Testis (tissue), 3 donors: ENCODE measurements around the gene RBL2. TPM values are rescaled to one million over a fixed set of nuclear protein-coding genes. Genes with fewer than 3 reads are reported as not detected.
"Not testable (repeated sequence)": the region's sequence is repeated elsewhere in the genome, so short reads cannot be mapped to it uniquely, and the experiment has no call there.

Experiments used
- DNase-seq: peaks from one replicate; pipeline ENCODE4 v3.0.0-alpha.2; 2019
- H3K27ac ChIP-seq, 2 donors: fragments of 200-600 bp; sonication (generic); one replicate each; pipeline ENCODE4 v1.5.1; 2019
- H3K27me3 ChIP-seq: fragments of 200-600 bp; sonication (generic); one replicate; pipeline ENCODE4 v1.5.1; 2019
- H3K36me3 ChIP-seq: fragments of 200-600 bp; sonication (generic); one replicate; pipeline ENCODE4 v1.5.1; 2017; ENCODE audit warnings: low read depth; ENCODE audit errors: missing control alignments
- H3K4me1 ChIP-seq: fragments of 200-600 bp; sonication (generic); one replicate; pipeline ENCODE4 v1.5.1; 2019
- H3K4me3 ChIP-seq, 2 donors: fragments of 200-600 bp; sonication (generic); one replicate each; pipeline ENCODE4 v1.5.1; 2017 to 2019
- H3K9me3 ChIP-seq: fragments of 200-600 bp; sonication (generic); one replicate; pipeline ENCODE4 v1.5.1; 2017
- POLR2A ChIP-seq: fragments of 450-650 bp; IDR thresholded peaks from one replicate; pipeline ENCODE4 v1.6.1; 2017; ENCODE audit warnings: antibody characterized with exemption, mild to moderate bottlenecking, moderate library complexity
- WGBS, 2 donors: methylation state at CpG; one replicate each; pipeline ENCODE4 v1.1.5; 2018; 5-methylcytosine and 5-hydroxymethylcytosine counted together
- intact Hi-C: fragments of 100-400 bp; cut with DNase I; formaldehyde crosslinking; loops from one replicate; pipeline ENCODE4 v1.15.1; 2023; ENCODE audit warnings: low total_unique reads
- polyA plus RNA-seq: library from polyadenylated mRNA; stranded (reverse); fragments of 350-450 nt; fragmentation: Illumina TruSeq; extraction: RNeasy Lipid Tissue Mini Kit (QIAGEN cat#74804); gene quantifications from one replicate; pipeline ENCODE4 v1.2.3, GENCODE V29; 2014; ENCODE audit warnings: low read depth, low replicate concordance; ENCODE audit not compliant: insufficient read depth
- small RNA-seq, 2 donors: library from RNA; depleted of rRNA; stranded (forward); fragments of <200 nt; gene quantifications; one replicate each; pipeline ENCODE3, GENCODE V24; 2016
- total RNA-seq, 2 donors: library from RNA; depleted of rRNA; stranded (reverse); fragments of >200 nt; gene quantifications; one replicate each; pipeline ENCODE4 v1.2.3, GENCODE V29; 2016
- TF ChIP-seq, protein P1 (sequence below), 3 experiments: fragments of 450-650 bp in 2 of 3; fragments of 200-600 bp in 1 of 3; sonication (generic) in 1 of 3; IDR thresholded peaks; one replicate each; pipeline ENCODE4 v1.5.1; 2016 to 2019; ENCODE audit warnings: antibody characterized with exemption in 3 of 3, mild to moderate bottlenecking in 2 of 3, moderate library complexity in 1 of 3

Gene RBL2
- total and polyA plus RNA-seq, 3 donors from 2014 or later, result 99.1 to 117 (median 106) TPM

DNA sequence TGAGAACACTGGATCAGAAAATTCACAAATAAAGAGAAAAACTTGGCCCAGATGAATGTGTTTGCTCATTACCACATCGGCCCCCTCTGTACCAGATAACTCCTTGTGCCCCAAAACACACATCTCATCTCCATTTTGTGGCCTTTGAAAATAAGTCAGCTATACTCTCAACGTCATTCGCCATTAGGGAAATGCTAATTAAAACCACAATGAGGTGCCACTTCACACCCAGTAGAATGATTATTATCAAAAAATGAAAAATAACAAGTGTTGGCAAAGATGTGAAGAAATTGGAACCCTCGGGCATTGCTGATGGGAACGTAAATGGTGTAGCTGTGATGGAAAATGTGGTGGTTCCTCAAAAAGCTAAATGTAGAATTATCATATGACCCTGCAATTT is 103.4 kb downstream of the RBL2 start:
- no peaks in the 10 kb centered on the region for H3K36me3 ChIP-seq
- 83 to 88% methylated on average over 5 of the region's 5 CpGs for WGBS, 2 donors

DNA sequence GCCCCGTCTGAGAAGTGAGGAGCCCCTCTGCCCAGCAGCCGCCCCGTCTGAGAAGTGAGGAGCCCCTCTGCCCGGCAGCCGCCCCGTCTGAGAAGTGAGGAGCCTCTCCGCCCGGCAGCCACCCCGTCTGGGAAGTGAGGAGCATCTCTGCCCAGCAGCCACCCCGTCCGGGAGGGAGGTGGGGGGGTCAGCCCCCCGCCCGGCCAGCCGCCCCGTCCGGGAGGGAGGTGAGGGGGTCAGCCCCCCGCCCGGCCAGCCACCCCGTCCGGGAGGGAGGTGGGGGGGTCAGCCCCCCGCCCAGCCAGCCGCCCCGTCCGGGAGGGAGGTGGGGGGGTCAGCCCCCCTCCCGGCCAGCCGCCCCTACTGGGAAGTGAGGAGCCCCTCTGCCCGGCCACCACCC is 105.1 kb downstream of the RBL2 start:
- H3K27me3 ChIP-seq, H3K9me3 ChIP-seq, H3K4me3 ChIP-seq, intact Hi-C loops, H3K4me1 ChIP-seq, H3K27ac ChIP-seq, DNase-seq, H3K36me3 ChIP-seq: not testable (repeated sequence)
- 92% methylated on average over 11 of the region's 27 CpGs; no CpG with 5 or more reads in 1 of the 2 donors for WGBS, 2 donors

More for the DNA sequence above, 103.4 kb downstream of the RBL2 start:
- no peaks in the 10 kb centered on the region for H3K9me3 ChIP-seq
- no peaks in the 10 kb centered on the region for H3K27me3 ChIP-seq
- no peak overlapping the region for H3K27ac ChIP-seq
- no peak for TF ChIP-seq POLR2A
- TF ChIP-seq, protein P1, sequence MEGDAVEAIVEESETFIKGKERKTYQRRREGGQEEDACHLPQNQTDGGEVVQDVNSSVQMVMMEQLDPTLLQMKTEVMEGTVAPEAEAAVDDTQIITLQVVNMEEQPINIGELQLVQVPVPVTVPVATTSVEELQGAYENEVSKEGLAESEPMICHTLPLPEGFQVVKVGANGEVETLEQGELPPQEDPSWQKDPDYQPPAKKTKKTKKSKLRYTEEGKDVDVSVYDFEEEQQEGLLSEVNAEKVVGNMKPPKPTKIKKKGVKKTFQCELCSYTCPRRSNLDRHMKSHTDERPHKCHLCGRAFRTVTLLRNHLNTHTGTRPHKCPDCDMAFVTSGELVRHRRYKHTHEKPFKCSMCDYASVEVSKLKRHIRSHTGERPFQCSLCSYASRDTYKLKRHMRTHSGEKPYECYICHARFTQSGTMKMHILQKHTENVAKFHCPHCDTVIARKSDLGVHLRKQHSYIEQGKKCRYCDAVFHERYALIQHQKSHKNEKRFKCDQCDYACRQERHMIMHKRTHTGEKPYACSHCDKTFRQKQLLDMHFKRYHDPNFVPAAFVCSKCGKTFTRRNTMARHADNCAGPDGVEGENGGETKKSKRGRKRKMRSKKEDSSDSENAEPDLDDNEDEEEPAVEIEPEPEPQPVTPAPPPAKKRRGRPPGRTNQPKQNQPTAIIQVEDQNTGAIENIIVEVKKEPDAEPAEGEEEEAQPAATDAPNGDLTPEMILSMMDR (IDR thresholded peaks at IDR 0.05), result no peak
- intact Hi-C loops, result no loop called here
- DNase-seq, result no peak
- H3K4me1 ChIP-seq, result no peaks in the 10 kb centered on the region
- H3K4me3 ChIP-seq, result no peak overlapping the region

DNA sequence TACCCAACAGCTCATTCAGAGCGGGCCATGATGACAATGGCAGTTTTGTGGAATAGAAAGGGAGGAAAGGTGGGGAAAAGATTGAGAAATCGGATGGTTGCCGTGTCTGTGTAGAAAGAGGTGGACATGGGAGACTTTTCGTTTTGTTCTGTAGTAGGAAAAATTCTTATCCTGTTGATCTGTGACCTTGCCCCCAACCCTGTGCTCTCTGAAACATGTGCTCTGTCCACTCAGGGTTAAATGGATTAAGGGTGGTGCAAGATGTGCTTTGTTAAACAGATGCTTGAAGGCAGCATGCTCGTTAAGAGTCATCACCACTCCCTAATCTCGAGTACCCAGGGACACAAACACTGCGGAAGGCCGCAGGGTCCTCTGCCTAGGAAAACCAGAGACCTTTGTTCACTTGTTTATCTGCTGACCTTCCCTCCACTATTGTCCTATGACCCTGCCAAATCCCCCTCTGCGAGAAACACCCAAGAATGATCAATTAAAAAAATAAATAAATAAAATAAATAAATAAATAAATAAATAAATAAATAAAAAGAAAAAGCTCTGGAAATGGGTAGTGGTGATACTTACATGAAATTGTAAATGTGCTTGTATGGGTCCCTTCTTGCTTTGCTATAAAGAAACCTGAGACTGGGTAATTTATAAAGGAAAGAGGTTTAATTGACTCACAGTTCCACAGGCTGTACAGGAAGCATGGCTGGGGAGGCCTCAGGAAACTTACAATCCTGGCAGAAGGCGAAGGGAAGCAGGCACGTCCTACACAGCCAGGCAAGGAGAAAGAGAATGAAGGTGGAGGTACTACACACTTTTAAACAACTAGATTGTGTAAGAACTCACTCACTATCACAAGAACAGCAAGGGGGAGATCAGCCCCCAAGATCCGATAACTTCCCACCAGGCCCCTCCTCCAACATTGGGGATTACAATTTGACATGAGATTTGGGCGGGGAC is 105.8 kb downstream of the RBL2 start:
- H3K36me3 ChIP-seq, H3K27ac ChIP-seq, intact Hi-C loops, H3K27me3 ChIP-seq, DNase-seq, H3K9me3 ChIP-seq, H3K4me3 ChIP-seq, H3K4me1 ChIP-seq: not testable (repeated sequence)
- WGBS, 2 donors, result 69 to 79% methylated on average over 11 to 13 of the region's 13 CpGs

Small RNA genes within 50 kb of the gene (small RNA-seq; reads per million reads assigned to genes)
- gene RNU6-1153P, result 0 reads per million in 2 donors

Other genes with a start within 250 kb of the RBL2 start
- gene AKTIP, start 68.7 kb downstream of the RBL2 start, total RNA-seq, result 10 to 100 TPM; 58.4 to 75.3 TPM
- gene AKTIP, start 68.7 kb downstream of the RBL2 start, polyA plus RNA-seq, result 75.4 TPM